Measurements from ENCODE around the gene ZNF296.

- TF ChIP-seq POLR2A (IDR thresholded peaks at IDR 0.05; ENCODE audit: low read length) (no peak), GATA1 (IDR thresholded peaks at IDR 0.05; ENCODE audit: low read depth, low read length) (no peak)
These were observed 17.9 kb upstream of the ZNF296 start for GRCh38 chr19:45094137-45094536.

Data from erythroblast (primary cell).